IPS-20b (cell line): ENCODE results near the gene ADAMTSL1.

Source experiments
- H3K27ac ChIP-seq: one replicate; pipeline ENCODE4 v1.5.1; 2013; ENCODE audit warnings: low read length
- H3K27me3 ChIP-seq: 2 replicates; pipeline ENCODE4 v1.6.1; 2013; ENCODE audit warnings: mild to moderate bottlenecking, low read length, inconsistent platforms; ENCODE audit not compliant: insufficient read depth
- H3K36me3 ChIP-seq: 2 replicates; pipeline ENCODE4 v1.6.1; 2013; ENCODE audit warnings: low read depth, mild to moderate bottlenecking, inconsistent platforms, low read length, moderate library complexity; ENCODE audit not compliant: insufficient read depth
- H3K4me1 ChIP-seq: 2 replicates; pipeline ENCODE4 v1.6.1; 2013; ENCODE audit warnings: mild to moderate bottlenecking, control low read depth, inconsistent platforms, low read length, moderate library complexity; ENCODE audit not compliant: insufficient read depth
- H3K4me3 ChIP-seq: 2 replicates; pipeline ENCODE4 v1.5.1; 2013; ENCODE audit warnings: mild to moderate bottlenecking, low read length, inconsistent platforms
- H3K9ac ChIP-seq: 2 replicates; pipeline ENCODE4 v1.6.1; 2013; ENCODE audit warnings: low read depth, mild to moderate bottlenecking, inconsistent platforms, low read length, moderate library complexity
- H3K9me3 ChIP-seq: 2 replicates; pipeline ENCODE4 v1.6.1; 2013; ENCODE audit warnings: mild to moderate bottlenecking, low read depth, low read length, inconsistent platforms; ENCODE audit not compliant: insufficient read depth

ADAMTSL1 gene

DNA sequence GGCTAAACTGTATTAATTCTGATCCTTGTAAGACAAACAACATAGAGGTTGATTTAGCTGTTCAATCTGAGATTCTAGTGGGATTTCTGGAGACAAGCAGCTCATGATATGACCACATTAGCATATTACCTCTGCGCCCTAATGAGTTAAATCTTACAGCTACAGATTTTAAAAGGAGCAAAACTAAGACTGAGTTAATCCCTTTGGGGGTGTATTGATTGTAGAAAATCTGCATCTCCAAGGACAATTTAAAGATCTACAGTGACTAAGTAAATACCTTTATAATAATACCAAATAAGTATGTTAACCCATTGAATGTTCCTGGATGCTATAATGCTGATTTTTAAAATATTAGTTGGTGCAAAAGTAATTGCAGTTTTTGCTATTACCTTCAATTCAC, 33.2 kb downstream of the ADAMTSL1 start:
- H3K4me3 ChIP-seq, result no peak overlapping the region
- no peaks in the 10 kb centered on the region for H3K9me3 ChIP-seq
- H3K27me3 ChIP-seq, result no peaks in the 10 kb centered on the region
- H3K4me1 ChIP-seq, result peaks cover 18% of the 10 kb centered on the region; the same call in 1 of the 2 replicates
- H3K9ac ChIP-seq, result no peak overlapping the region
- no peaks in the 10 kb centered on the region for H3K36me3 ChIP-seq
- H3K27ac ChIP-seq, result no peak overlapping the region

DNA sequence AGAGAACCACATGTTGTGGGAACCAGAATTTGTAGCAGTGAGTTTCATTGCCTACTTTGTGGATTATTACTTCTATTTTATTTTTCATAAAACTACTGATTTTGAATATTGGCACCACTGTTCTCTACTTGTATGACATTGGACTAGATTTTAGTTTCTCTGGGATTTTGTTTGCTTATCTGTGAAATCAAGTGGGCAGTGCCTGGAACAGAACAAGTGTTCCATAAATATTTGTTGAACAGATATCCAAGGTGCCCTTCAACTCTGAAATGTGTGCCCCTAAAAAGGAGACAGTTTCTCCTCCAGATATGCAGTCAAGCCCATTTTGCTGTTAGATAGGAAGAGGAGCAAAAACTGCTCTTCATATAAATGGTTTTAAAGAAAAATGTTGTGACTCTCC, 42.6 kb downstream of the ADAMTSL1 start:
- Histone ChIP-seq H3K27ac (no peak overlapping the region), H3K4me3 (no peak overlapping the region), H3K9ac (no peak overlapping the region), H3K9me3 (no peaks in the 10 kb centered on the region), H3K4me1 (no peaks in the 10 kb centered on the region), H3K27me3 (no peaks in the 10 kb centered on the region), H3K36me3 (no peaks in the 10 kb centered on the region)

DNA sequence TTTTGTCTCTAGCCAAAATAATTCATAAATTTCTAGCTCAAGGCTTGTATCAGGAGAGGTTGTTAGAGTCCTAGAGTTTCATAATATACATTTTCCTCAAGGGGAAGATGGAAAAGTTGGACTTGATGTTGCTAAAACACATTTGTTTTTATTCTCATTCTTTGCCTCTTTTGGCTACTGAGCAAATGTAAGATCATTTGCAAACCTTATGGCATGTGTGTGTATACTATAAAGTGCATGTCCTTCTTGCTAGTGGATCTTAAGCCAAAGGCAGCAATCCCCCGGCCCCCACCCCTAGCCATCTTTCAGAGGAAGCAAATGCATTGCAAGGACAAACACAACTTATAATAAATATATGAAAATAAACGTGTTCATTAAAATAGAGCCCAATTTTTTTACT, 43.0 kb downstream of the ADAMTSL1 start:
- H3K36me3 ChIP-seq, result no peaks in the 10 kb centered on the region
- no peaks in the 10 kb centered on the region for H3K27me3 ChIP-seq
- H3K9me3 ChIP-seq, result no peaks in the 10 kb centered on the region
- no peak overlapping the region for H3K27ac ChIP-seq
- H3K4me3 ChIP-seq, result no peak overlapping the region
- no peaks in the 10 kb centered on the region for H3K4me1 ChIP-seq
- no peak overlapping the region for H3K9ac ChIP-seq

DNA sequence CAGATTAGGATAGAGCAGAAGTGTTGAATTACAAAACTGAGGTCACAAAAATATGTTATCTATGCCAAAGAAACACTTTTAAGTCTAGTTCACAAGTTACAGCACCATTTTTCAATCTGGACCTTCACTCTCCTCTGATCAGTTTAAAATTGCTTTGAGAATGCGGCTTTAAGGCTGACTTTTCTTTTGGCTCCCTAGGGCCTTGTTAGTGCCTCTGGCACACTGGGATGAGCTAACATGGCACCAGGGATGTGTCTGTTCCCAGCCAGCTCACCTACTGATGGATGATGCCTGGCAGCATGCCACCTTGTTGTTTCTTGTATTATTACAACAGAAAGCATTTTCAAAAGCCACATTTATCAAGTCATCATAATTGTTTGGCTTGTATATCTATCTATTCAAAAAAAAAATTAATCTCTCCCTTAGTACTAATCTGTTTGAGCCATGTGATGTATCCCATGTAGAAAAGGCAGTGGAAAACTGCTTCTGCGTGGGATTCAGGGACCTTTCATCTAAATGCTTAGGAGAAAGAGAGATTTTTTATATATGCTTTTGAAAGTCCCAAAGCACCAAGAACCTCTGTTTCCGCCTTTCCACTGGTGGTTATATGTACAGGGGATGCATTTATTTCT, 46.6 kb downstream of the ADAMTSL1 start:
- no peak overlapping the region for H3K4me3 ChIP-seq

DNA sequence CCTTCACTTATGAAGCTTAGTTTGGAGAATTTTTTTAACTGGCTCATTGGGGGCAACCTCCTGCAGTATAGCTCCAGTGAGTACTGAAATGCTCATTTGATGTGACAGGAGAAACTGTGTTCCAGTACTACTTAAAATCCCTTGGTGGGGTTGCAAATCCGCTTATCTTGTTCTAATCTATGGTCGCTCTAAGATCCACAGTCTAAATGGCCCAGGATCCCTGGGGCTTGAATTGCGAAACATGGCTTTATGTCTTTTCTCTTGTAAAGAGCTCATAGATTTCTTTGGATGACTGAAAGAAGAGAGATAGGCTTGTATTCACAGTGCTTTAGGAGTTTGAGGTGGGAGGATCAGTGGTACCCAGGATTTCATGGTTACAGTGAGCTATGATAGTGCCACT, 52.7 kb downstream of the ADAMTSL1 start:
- H3K27ac ChIP-seq, result no peak overlapping the region
- H3K4me3 ChIP-seq, result no peak overlapping the region

More for the DNA sequence above, 46.6 kb downstream of the ADAMTSL1 start:
- Histone ChIP-seq H3K4me1 (no peaks in the 10 kb centered on the region), H3K9me3 (no peaks in the 10 kb centered on the region), H3K9ac (no peak overlapping the region), H3K36me3 (no peaks in the 10 kb centered on the region), H3K27ac (no peak overlapping the region), H3K27me3 (no peaks in the 10 kb centered on the region)

DNA sequence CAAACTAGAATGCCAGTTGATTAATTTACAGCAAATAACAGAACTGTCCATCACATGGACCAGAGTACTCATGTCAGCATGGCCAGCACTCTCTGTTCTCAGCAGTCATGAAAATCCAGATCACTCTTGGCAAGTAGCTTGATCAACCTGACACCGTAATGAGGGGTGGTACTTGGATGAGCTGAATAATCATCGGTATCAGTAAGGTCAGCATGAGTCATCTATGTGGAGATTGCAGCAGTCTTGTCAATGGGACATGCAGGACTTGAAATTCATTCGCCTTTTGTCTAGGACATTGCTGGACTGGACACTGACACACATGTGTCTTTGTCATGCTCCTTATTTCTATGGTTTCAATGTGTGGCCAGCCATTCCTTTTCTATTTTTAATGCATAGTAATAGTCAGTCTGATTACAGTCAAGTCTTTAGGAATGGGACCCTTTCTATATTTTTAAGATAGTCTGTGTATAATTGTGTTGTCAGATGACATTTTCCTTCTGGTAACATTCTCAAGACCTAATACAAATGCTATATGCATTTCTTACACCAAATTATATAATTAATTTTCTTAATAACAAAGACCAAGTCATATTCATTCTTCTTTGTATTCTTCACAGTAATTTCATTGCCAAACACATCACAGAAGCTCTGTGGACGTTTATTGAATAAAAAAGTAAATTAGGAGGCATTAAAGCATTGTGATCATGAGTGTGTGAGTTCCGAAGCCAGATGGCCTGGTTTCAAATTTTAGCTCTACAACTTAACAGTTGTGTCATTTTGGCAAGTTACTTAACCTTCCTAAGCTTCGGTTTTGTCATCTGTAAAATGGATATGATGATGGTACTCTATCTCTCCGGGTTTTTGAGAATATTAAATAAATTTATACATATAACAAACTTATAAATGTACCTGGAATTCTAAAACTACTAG, 57.4 kb downstream of the ADAMTSL1 start:
- Histone ChIP-seq H3K27ac (no peak overlapping the region), H3K9me3 (peaks cover 28% of the 10 kb centered on the region), H3K36me3 (peaks cover 10% of the 10 kb centered on the region; the same call in 1 of the 2 replicates), H3K4me3 (no peak overlapping the region), H3K27me3 (no peaks in the 10 kb centered on the region), H3K9ac (no peak overlapping the region), H3K4me1 (peaks cover 10% of the 10 kb centered on the region; the same call in 1 of the 2 replicates)

More for the DNA sequence above, 52.7 kb downstream of the ADAMTSL1 start:
- no peak overlapping the region for H3K9ac ChIP-seq
- H3K9me3 ChIP-seq, result no peaks in the 10 kb centered on the region
- H3K36me3 ChIP-seq, result no peaks in the 10 kb centered on the region
- H3K4me1 ChIP-seq, result peaks cover 9% of the 10 kb centered on the region; the same call in 1 of the 2 replicates
- H3K27me3 ChIP-seq, result no peaks in the 10 kb centered on the region

DNA sequence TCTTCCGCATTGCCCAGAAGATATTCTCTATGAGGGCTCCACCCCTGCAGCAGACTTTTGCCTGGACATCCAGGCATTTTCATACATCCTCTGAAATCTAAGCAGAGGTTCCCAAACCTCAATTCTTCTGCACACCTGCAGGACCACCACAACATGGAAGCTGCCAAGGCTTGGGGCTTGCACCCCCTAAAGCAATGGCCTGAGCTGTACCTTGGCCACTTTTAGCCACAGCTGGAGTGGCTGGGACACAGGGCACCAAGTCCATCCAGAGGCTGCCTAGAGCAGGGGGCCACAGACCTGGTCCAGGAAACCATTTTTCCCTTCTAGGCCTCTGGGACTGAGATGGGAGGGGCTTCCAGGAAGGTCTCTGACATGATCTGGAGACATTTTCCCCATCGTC, 60.7 kb downstream of the ADAMTSL1 start:
- Histone ChIP-seq H3K36me3 (peaks cover 10% of the 10 kb centered on the region; the same call in 1 of the 2 replicates), H3K9ac (no peak overlapping the region), H3K27me3 (no peaks in the 10 kb centered on the region), H3K27ac (no peak overlapping the region), H3K4me3 (no peak overlapping the region), H3K9me3 (peaks cover 28% of the 10 kb centered on the region), H3K4me1 (peaks cover 7% of the 10 kb centered on the region; the same call in 1 of the 2 replicates)

DNA sequence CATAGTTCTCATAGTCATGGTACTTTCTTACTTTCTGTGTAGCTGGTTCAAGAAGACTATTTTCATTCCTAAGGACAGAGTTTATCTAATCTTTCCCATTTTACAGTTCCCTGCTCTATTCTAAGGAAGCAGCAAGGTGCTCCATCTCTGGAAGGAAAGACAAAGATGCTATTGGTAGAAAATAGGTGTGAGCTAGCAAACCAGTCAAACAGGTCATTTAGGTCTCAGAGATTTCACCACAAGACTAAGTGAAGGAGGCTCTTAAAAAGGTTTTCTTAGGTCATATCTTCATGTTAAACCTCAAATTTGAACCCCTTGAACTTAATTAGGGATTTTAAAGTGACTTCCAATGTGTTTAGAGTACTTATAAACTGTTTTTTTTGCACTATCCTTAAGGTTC, 62.6 kb downstream of the ADAMTSL1 start:
- Histone ChIP-seq H3K27me3 (no peaks in the 10 kb centered on the region), H3K9ac (no peak overlapping the region), H3K36me3 (peaks cover 10% of the 10 kb centered on the region; the same call in 1 of the 2 replicates), H3K27ac (no peak overlapping the region), H3K9me3 (peaks cover 28% of the 10 kb centered on the region), H3K4me3 (no peak overlapping the region), H3K4me1 (peaks cover 7% of the 10 kb centered on the region; the same call in 1 of the 2 replicates)

DNA sequence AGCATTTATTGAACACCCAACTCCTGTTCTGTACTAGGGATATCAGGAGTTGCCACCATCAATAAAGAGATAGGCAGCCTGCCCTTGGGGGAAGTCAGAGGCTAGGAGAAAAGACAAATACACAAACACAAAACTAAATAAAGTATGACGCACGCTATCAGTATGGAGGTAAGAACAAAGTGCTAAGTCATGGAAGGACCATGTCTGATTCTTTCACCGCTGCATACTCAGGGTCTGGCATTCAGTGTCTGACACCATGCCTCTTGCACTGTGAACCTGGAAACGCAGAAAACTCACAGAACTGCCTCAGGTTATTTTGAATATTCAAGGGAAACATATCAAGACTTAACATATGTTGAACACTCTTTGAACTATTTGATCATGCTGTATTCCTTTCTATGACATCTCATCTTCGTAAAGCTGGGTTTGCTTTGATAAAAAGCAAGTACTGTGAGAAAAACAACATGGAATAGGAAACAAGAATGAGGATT, 65.3 kb downstream of the ADAMTSL1 start:
- H3K9me3 ChIP-seq, result peaks cover 18% of the 10 kb centered on the region
- no peaks in the 10 kb centered on the region for H3K27me3 ChIP-seq
- H3K36me3 ChIP-seq, result peaks cover 8% of the 10 kb centered on the region; the same call in 1 of the 2 replicates
- H3K4me3 ChIP-seq, result no peak overlapping the region
- H3K4me1 ChIP-seq, result peaks cover 7% of the 10 kb centered on the region; the same call in 1 of the 2 replicates
- no peak overlapping the region for H3K27ac ChIP-seq
- H3K9ac ChIP-seq, result no peak overlapping the region

DNA sequence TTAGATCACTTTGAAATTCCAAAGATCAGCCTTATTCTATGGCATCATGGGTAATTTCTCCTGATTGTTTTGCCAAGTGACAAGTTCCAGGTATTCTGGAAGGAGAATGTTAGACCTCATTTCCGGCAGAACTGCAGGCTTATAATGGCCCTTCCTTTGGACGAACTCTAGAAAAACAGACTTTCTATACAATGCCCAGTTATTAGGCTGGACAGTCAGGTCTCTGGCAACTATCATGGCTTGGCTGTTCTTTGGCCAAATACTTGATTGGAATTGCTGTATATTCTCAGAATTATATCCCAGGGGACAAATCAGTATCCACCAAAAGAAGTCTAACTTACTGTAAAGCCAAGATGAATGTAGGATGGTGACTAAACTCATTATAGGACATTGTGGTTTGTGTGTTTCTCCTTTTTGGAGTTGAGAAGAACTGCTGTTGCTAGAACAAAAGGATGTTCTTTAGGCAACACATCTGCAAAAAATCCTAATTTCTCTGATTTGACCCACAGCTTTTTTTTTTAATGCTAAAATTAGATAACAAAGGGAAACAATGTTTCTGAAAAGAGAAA, 69.0 kb downstream of the ADAMTSL1 start:
- Histone ChIP-seq H3K27ac (no peak overlapping the region), H3K4me3 (no peak overlapping the region)

DNA sequence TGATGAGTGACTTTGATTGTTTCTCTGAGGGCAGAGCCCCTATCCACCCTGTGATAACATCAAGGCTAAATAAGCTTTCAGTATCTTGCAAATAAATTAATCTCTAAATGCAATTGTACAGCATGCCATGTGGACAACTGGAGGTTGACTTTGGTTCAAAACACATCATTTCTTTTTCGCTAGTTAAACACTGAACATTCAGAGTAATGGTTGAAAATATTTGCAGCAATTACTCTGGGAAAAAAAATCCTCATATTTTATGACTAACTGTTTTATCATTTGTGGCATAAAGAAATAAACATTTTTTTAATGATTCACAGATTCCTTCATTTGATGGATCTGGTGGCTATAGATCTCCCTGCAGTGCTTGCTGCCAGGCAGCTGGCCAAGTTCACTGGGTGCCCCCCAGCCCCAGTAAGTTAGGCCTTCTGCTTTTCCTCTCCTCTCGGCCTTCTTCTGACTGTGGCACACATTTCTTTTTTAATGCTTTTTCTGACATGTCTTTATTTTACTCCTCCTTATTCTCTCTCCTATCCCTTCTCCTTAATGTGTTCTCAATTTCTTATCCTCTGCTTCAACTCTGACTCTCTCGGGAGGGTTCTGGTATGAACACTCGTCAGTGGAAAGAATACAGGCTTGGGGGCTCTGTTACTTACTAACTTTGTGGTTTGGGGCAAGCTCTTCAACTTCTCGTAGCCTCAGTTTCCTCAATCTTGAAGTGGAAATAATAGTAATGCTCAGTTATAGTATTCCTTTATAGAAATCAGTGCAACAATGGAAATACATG, 69.6 kb downstream of the ADAMTSL1 start:
- Histone ChIP-seq H3K9ac (no peak overlapping the region), H3K4me1 (no peaks in the 10 kb centered on the region), H3K9me3 (no peaks in the 10 kb centered on the region), H3K4me3 (no peak overlapping the region), H3K36me3 (no peaks in the 10 kb centered on the region), H3K27me3 (no peaks in the 10 kb centered on the region), H3K27ac (no peak overlapping the region)

More for the DNA sequence above, 69.0 kb downstream of the ADAMTSL1 start:
- H3K27me3 ChIP-seq, result no peaks in the 10 kb centered on the region
- no peaks in the 10 kb centered on the region for H3K36me3 ChIP-seq
- no peaks in the 10 kb centered on the region for H3K4me1 ChIP-seq
- H3K9ac ChIP-seq, result no peak overlapping the region
- H3K9me3 ChIP-seq, result no peaks in the 10 kb centered on the region
